KOPT-K1 (cell line): ENCODE measurements around the gene ITPKB.

Source experiments
- H3K27ac ChIP-seq: fragments of 200-600 bp; sonication (generic); 2 replicates; pipeline ENCODE4 v1.5.1; 2016; ENCODE audit warnings: antibody characterized with exemption, mild to moderate bottlenecking, low read depth, low read length; ENCODE audit not compliant: poor library complexity, severe bottlenecking
- H3K36me3 ChIP-seq: fragments of 200-600 bp; sonication (generic); 2 replicates; pipeline ENCODE4 v1.5.1; 2017; ENCODE audit warnings: antibody characterized with exemption, mild to moderate bottlenecking, low read length, moderate library complexity; ENCODE audit not compliant: insufficient read depth
- H3K9me3 ChIP-seq: fragments of 200-600 bp; sonication (generic); 2 replicates; pipeline ENCODE4 v1.5.1; 2017; ENCODE audit warnings: antibody characterized with exemption, low read length, mild to moderate bottlenecking; ENCODE audit not compliant: insufficient read depth, poor library complexity, severe bottlenecking

Gene ITPKB

GRCh38 chr1:226708967-226709396 is 30.1 kb downstream of the ITPKB start:
- Histone ChIP-seq H3K27ac (no peak overlapping the region), H3K36me3 (no peaks in the 10 kb centered on the region), H3K9me3 (no peaks in the 10 kb centered on the region)

GRCh38 chr1:226708342-226708780 is 30.7 kb downstream of the ITPKB start:
- H3K9me3 ChIP-seq, result no peaks in the 10 kb centered on the region
- H3K36me3 ChIP-seq, result no peaks in the 10 kb centered on the region
- no peak overlapping the region for H3K27ac ChIP-seq

- Histone ChIP-seq H3K27ac (no peak overlapping the region), H3K9me3 (no peaks in the 10 kb centered on the region), H3K36me3 (no peaks in the 10 kb centered on the region)
Observed at GRCh38 chr1:226706684-226707083, 32.4 kb downstream of the ITPKB start.

- H3K36me3 ChIP-seq, result no peaks in the 10 kb centered on the region
- peak overlapping the region; percentile 83 for H3K27ac ChIP-seq
- H3K9me3 ChIP-seq, result no peaks in the 10 kb centered on the region
Observed at GRCh38 chr1:226704169-226704937, 34.7 kb downstream of the ITPKB start.

- peak overlapping the region; percentile 83 for H3K27ac ChIP-seq
- H3K9me3 ChIP-seq, result no peaks in the 10 kb centered on the region
- no peaks in the 10 kb centered on the region for H3K36me3 ChIP-seq
Observed at GRCh38 chr1:226702957-226703831, 35.9 kb downstream of the ITPKB start.

- Histone ChIP-seq H3K36me3 (no peaks in the 10 kb centered on the region), H3K9me3 (no peaks in the 10 kb centered on the region), H3K27ac (peak overlapping the region; percentile 83)
Observed at GRCh38 chr1:226702318-226702956, 36.6 kb downstream of the ITPKB start.

GRCh38 chr1:226700861-226701260 is 38.2 kb downstream of the ITPKB start:
- H3K27ac ChIP-seq, result no peak overlapping the region
- H3K9me3 ChIP-seq, result no peaks in the 10 kb centered on the region
- H3K36me3 ChIP-seq, result no peaks in the 10 kb centered on the region; the same call in 1 of the 2 replicates

GRCh38 chr1:226699166-226699565 is 39.9 kb downstream of the ITPKB start:
- no peaks in the 10 kb centered on the region; the same call in 1 of the 2 replicates for H3K36me3 ChIP-seq
- H3K27ac ChIP-seq, result no peak overlapping the region
- no peaks in the 10 kb centered on the region for H3K9me3 ChIP-seq

- Histone ChIP-seq H3K9me3 (no peaks in the 10 kb centered on the region), H3K27ac (no peak overlapping the region), H3K36me3 (no peaks in the 10 kb centered on the region; the same call in 1 of the 2 replicates)
Observed at GRCh38 chr1:226698659-226699058, 40.4 kb downstream of the ITPKB start.

GRCh38 chr1:226697929-226698544 is 41.0 kb downstream of the ITPKB start:
- no peaks in the 10 kb centered on the region for H3K9me3 ChIP-seq
- H3K27ac ChIP-seq, result no peak overlapping the region
- H3K36me3 ChIP-seq, result no peaks in the 10 kb centered on the region; the same call in 1 of the 2 replicates

GRCh38 chr1:226697151-226697928 is 41.7 kb downstream of the ITPKB start:
- Histone ChIP-seq H3K36me3 (no peaks in the 10 kb centered on the region; the same call in 1 of the 2 replicates), H3K27ac (no peak overlapping the region), H3K9me3 (no peaks in the 10 kb centered on the region)

GRCh38 chr1:226696547-226696946 is 42.5 kb downstream of the ITPKB start:
- Histone ChIP-seq H3K9me3 (no peaks in the 10 kb centered on the region), H3K27ac (no peak overlapping the region), H3K36me3 (no peaks in the 10 kb centered on the region; the same call in 1 of the 2 replicates)

- Histone ChIP-seq H3K9me3 (no peaks in the 10 kb centered on the region), H3K36me3 (peaks cover 2% of the 10 kb centered on the region; the same call in 1 of the 2 replicates), H3K27ac (no peak overlapping the region)
Observed at GRCh38 chr1:226695335-226695900, 43.7 kb downstream of the ITPKB start.

GRCh38 chr1:226692823-226693222 is 46.3 kb downstream of the ITPKB start:
- H3K36me3 ChIP-seq, result peaks cover 7% of the 10 kb centered on the region; the same call in 1 of the 2 replicates
- no peaks in the 10 kb centered on the region for H3K9me3 ChIP-seq
- H3K27ac ChIP-seq, result no peak overlapping the region
